Mesenchymal stem cell (in vitro differentiated cells and primary cell): ENCODE results near the gene DACT2.
A peak's percentile ranks its signal among the peaks of the same experiment; 100 is the strongest.

Source experiments
- DNase-seq: peaks from one replicate; pipeline ENCODE4 v3.0.0-alpha.2; 2013
- H2AFZ ChIP-seq: one replicate; pipeline ENCODE4 v1.6.1; 2013; ENCODE audit warnings: low read depth, mild to moderate bottlenecking, control low read depth, inconsistent platforms, low read length, moderate library complexity
- H2AK5ac ChIP-seq: 2 replicates; pipeline ENCODE4 v1.6.1; 2013; ENCODE audit warnings: low read length, moderate library complexity, mild to moderate bottlenecking, inconsistent platforms; ENCODE audit not compliant: severe bottlenecking
- H2BK120ac ChIP-seq: one replicate; pipeline ENCODE4 v1.6.1; 2013; ENCODE audit warnings: low read depth, mild to moderate bottlenecking, inconsistent platforms, low read length, moderate library complexity
- H2BK12ac ChIP-seq, 2 experiments: one replicate each; pipeline ENCODE4 v1.6.1; 2013; ENCODE audit warnings: inconsistent platforms in 2 of 2, low read length in 2 of 2, mild to moderate bottlenecking in 2 of 2, moderate library complexity in 2 of 2, control low read depth in 1 of 2
- H2BK15ac ChIP-seq: one replicate; pipeline ENCODE4 v1.6.1; 2013; ENCODE audit warnings: mild to moderate bottlenecking, low read depth, inconsistent platforms; ENCODE audit not compliant: poor library complexity, severe bottlenecking
- H2BK5ac ChIP-seq: 2 replicates; pipeline ENCODE4 v1.6.1; 2013; ENCODE audit warnings: low read depth, mild to moderate bottlenecking, low read length, control low read depth, inconsistent platforms; ENCODE audit not compliant: poor library complexity, severe bottlenecking
- H3K14ac ChIP-seq, 2 experiments: one replicate each; pipeline ENCODE4 v1.6.1; 2013; ENCODE audit warnings: inconsistent platforms in 2 of 2, low read length in 2 of 2, control low read depth in 1 of 2, mild to moderate bottlenecking in 1 of 2, moderate library complexity in 1 of 2
- H3K18ac ChIP-seq, 2 experiments: one replicate each; pipeline ENCODE4 v1.6.1; 2013; ENCODE audit warnings: inconsistent platforms in 2 of 2, low read length in 2 of 2, control low read depth in 1 of 2, low read depth in 1 of 2, mild to moderate bottlenecking in 1 of 2
- H3K23ac ChIP-seq, 2 experiments: one replicate each; pipeline ENCODE4 v1.6.1; 2013; ENCODE audit warnings: inconsistent platforms in 2 of 2, low read length in 2 of 2, mild to moderate bottlenecking in 2 of 2, moderate library complexity in 2 of 2, control low read depth in 1 of 2
- H3K27ac ChIP-seq: 2 replicates; pipeline ENCODE4 v1.5.1; 2013; ENCODE audit warnings: mild to moderate bottlenecking, moderate library complexity, low read length, control low read depth, inconsistent platforms; ENCODE audit not compliant: poor library complexity, severe bottlenecking
- H3K27me3 ChIP-seq, 2 experiments: 2 replicates each; pipeline versions ENCODE4 v1.6.1 to v1.7.0; 2013; ENCODE audit warnings: low read length in 2 of 2, mild to moderate bottlenecking in 2 of 2, moderate library complexity in 2 of 2, control low read depth in 1 of 2, inconsistent platforms in 1 of 2; ENCODE audit not compliant: control insufficient read depth in 1 of 2, insufficient read depth in 1 of 2
- H3K36me3 ChIP-seq, 2 experiments: 2 replicates each; pipeline versions ENCODE4 v1.6.1 to v1.7.0; 2013; ENCODE audit warnings: low read length in 2 of 2, control low read depth in 1 of 2, inconsistent platforms in 1 of 2, low read depth in 1 of 2, mild to moderate bottlenecking in 1 of 2; ENCODE audit not compliant: insufficient read depth in 2 of 2, control insufficient read depth in 1 of 2
- H3K4ac ChIP-seq, 2 experiments: one replicate each; pipeline ENCODE4 v1.6.1; 2013; ENCODE audit warnings: inconsistent platforms in 2 of 2, low read length in 2 of 2, mild to moderate bottlenecking in 2 of 2, moderate library complexity in 2 of 2, control low read depth in 1 of 2, low read depth in 1 of 2
- H3K4me1 ChIP-seq: 2 replicates; pipeline ENCODE4 v1.6.1; 2013; ENCODE audit warnings: low read depth, low read length, control low read depth; ENCODE audit not compliant: control insufficient read depth, insufficient read depth
- H3K4me2 ChIP-seq: 2 replicates; pipeline ENCODE4 v1.6.1; 2013; ENCODE audit warnings: low read length, mild to moderate bottlenecking, inconsistent platforms; ENCODE audit not compliant: poor library complexity, severe bottlenecking
- H3K4me3 ChIP-seq, 2 experiments: 2 replicates each; pipeline versions ENCODE4 v1.5.1 to v1.7.0; 2013; ENCODE audit warnings: low read length in 2 of 2, mild to moderate bottlenecking in 2 of 2, control low read depth in 1 of 2, low read depth in 1 of 2; ENCODE audit not compliant: insufficient read depth in 1 of 2
- H3K79me1 ChIP-seq: replicated peaks from 2 replicates; pipeline ENCODE4 v1.6.1; 2013; ENCODE audit warnings: mild to moderate bottlenecking, control low read depth, low read length, inconsistent platforms; ENCODE audit not compliant: poor library complexity, severe bottlenecking
- H3K9ac ChIP-seq: 2 replicates; pipeline ENCODE4 v1.7.0; 2013; ENCODE audit warnings: mild to moderate bottlenecking, low read length, moderate library complexity
- H3K9me3 ChIP-seq: 2 replicates; pipeline ENCODE4 v1.7.0; 2013; ENCODE audit warnings: mild to moderate bottlenecking, low read length; ENCODE audit not compliant: control insufficient read depth
- H4K8ac ChIP-seq: one replicate; pipeline ENCODE4 v1.6.1; 2013; ENCODE audit warnings: inconsistent platforms, mild to moderate bottlenecking, low read length, moderate library complexity
- H4K91ac ChIP-seq: one replicate; pipeline ENCODE4 v1.6.1; 2013; ENCODE audit warnings: mild to moderate bottlenecking, low read length, inconsistent platforms
- WGBS: methylation state at CpG from one replicate; pipeline ENCODE4 v1.1.7; 2013; ENCODE audit warnings: mixed read lengths; 5-methylcytosine and 5-hydroxymethylcytosine counted together

DACT2 gene

DNA sequence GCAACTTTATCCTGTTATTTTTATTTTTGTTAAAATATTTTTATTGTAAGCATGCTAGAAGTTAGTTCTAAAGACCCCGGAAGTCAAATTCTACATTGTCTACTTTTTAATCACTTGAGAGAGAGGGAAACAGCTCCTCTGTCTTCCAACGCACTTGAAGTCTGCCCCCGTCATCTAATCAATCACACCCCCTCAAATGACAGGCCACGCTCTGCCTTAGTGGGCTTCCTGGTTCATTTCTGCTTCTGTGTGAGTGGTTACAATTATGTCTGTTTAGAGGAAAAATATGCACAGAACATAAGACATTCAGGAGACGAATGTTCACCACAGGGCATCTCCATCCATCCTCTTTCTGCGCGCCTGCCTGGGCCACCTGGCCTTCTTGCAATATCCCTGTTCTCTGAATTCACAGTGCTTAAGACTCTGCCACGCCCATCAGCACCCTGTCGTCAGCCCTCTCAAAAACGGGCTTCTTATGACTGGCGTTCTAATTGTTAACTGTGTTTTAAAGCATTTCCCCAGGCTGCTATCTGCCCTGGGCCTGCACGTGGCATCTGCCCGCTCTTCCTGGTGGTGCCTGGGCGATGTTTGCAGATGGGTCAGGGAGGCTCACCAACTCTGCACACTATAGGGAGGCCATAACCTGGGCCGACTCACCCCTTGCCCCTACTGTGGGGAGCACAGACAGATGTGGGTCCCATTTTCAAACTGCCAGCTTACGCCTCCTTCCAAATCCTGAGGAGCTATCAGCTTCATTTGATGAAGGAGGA, 15.4 kb downstream of the DACT2 start:
- peak overlapping the region in 1 of 2 experiments; percentile 26 for H3K14ac ChIP-seq
- H3K9ac ChIP-seq: no peak overlapping the region
- H3K27me3 ChIP-seq: peaks cover 0 to 7% of the 10 kb centered on the region in 2 experiments
- no peak overlapping the region for H2AFZ ChIP-seq
- WGBS: 92% methylated on average over 13 of the region's 16 CpGs
- no peak overlapping the region for H4K91ac ChIP-seq
- H2BK15ac ChIP-seq: no peak overlapping the region
- no peak overlapping the region for H2BK5ac ChIP-seq
- H2BK120ac ChIP-seq: no peak overlapping the region
- no peak for DNase-seq
- H3K4me3 ChIP-seq: no peak overlapping the region
- no peak overlapping the region for H3K4ac ChIP-seq
- H2BK12ac ChIP-seq: no peak overlapping the region
- H3K23ac ChIP-seq: no peak overlapping the region
- peaks cover 33% of the 10 kb centered on the region for H3K4me1 ChIP-seq
- H3K18ac ChIP-seq: no peak overlapping the region
- no peaks in the 10 kb centered on the region for H3K9me3 ChIP-seq
- H3K27ac ChIP-seq: no peak overlapping the region
- H3K36me3 ChIP-seq: peaks cover 0 to 8% of the 10 kb centered on the region in 2 experiments
- no peak overlapping the region for H4K8ac ChIP-seq
- no peak overlapping the region for H3K4me2 ChIP-seq
- H2AK5ac ChIP-seq: peak overlapping the region; percentile 57
- peaks cover 2% of the 10 kb centered on the region for H3K79me1 ChIP-seq

DNA sequence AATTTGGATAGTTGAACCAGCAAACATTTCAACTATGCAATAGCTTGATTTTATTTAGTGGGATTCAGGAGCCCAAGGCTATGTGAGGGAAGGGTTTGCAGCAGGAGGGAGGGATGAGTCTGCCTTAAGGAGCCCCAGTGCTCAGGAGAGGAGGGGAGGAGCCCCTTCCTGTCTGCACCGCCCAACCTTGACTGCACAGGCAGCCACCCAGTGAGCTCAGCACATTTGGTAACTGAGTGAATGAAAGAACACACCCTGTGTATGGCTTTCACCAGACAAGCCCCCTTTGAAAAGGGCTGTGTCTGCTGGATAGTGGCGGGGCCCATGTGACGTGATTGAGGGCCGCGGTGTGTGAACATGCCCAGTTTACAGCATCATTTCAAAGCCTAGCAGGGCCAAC, 17.0 kb downstream of the DACT2 start:
- Histone ChIP-seq H2BK15ac (no peak overlapping the region), H2AK5ac (no peak overlapping the region), H2BK120ac (no peak overlapping the region), H3K4ac (no peak overlapping the region), H3K23ac (no peak overlapping the region), H3K18ac (no peak overlapping the region), H3K14ac (no peak overlapping the region), H3K27me3 (peaks cover 0 to 14% of the 10 kb centered on the region in 2 experiments), H2BK5ac (no peak overlapping the region), H3K79me1 (peaks cover 2% of the 10 kb centered on the region), H4K8ac (no peak overlapping the region), H3K9ac (no peak overlapping the region), H3K27ac (peak overlapping the region; percentile 81), H3K36me3 (peaks cover 0 to 7% of the 10 kb centered on the region in 2 experiments), H3K4me3 (no peak overlapping the region), H3K4me1 (peaks cover 33% of the 10 kb centered on the region), H3K4me2 (peak overlapping the region; percentile 44), H2AFZ (no peak overlapping the region), H4K91ac (no peak overlapping the region), H2BK12ac (no peak overlapping the region), H3K9me3 (no peaks in the 10 kb centered on the region)
- DNase-seq: no peak
- 70% methylated on average over 4 of the region's 5 CpGs for WGBS

DNA sequence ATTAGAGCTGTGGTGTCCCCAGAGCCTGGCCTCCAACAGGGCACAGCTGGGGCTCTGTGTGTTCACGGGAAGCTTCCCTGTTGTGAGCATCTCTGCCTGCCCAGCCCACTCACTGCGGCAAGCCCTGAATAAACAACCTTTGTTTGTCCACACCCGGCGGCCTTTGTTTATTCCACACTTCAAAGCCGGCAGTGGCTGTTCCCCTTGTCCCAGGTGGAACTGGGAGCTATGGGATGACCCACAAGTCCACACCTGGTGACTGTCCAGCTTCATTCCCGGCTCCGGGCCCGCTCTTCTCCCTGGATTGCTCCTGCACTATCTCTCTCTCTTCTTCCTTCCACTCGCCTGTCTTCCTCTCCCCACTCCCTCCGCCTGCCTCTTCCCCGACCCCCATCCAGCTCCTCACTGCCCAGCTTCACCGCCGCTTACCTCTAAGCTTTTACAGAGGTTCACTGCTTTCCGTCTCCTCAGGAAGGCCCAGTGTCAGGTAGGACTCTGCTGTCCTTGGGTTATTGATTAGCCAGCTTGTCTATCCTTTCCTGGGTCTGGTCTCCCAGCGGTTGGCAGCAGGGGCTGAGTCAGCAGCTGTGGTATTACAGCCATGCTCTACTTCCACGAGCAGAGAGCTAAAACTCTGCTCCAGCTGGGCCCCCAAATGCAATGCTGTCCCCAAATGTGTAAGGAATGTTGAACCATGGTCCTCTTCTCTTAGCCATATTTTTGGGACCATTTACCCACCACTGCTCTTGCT, 17.8 kb downstream of the DACT2 start:
- Histone ChIP-seq H4K91ac (no peak overlapping the region), H3K4me2 (peak overlapping the region; percentile 70), H3K4ac (no peak overlapping the region), H2BK120ac (no peak overlapping the region), H3K4me1 (peaks cover 33% of the 10 kb centered on the region), H3K27me3 (peaks cover 0 to 19% of the 10 kb centered on the region in 2 experiments), H3K18ac (no peak overlapping the region), H3K9ac (no peak overlapping the region), H3K14ac (no peak overlapping the region), H3K79me1 (peaks cover 2% of the 10 kb centered on the region), H3K23ac (no peak overlapping the region), H3K9me3 (no peaks in the 10 kb centered on the region), H3K27ac (peak overlapping the region; percentile 81), H2BK5ac (peak overlapping the region; percentile 31), H2AK5ac (peak overlapping the region; percentile 18), H2BK12ac (no peak overlapping the region), H3K4me3 (peak overlapping the region in 1 of 2 experiments; percentile 22), H2AFZ (no peak overlapping the region), H3K36me3 (peaks cover 0 to 3% of the 10 kb centered on the region in 2 experiments), H4K8ac (no peak overlapping the region), H2BK15ac (no peak overlapping the region)
- WGBS: 24% methylated on average over 16 of the region's 16 CpGs
- DNase-seq: no peak

DNA sequence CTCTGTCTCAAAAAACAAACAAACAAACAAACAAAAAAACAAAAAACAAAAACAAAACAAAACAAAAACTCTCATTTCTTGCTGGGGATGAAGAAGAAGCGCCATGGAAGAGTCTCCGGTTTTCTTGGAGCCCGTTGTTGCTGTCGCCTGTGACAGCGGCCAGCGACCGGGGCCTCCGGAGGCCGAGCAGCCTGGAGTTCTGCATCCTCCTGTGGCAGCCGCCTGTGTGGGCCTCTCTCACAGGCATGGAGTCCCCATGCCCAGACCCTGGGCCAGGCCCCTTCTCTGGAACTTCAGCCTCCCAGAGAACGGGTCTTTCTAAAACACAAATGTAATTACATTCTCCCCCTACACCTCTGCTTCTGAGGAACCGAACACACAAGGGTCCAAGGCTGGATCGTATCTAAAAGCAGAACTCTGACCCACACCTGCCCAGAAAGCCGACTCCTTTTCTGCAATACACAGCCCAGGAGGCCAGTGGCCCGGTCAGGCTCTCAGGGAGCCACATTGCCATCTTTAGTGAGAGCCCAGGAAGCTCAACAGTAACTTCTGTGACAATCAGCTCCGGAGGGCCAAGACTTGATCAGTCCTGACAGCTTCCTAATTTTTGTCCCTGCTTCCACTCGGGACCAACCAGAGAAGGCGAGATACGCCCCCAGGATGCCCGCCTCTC, 18.5 kb downstream of the DACT2 start:
- 73% methylated on average over 20 of the region's 20 CpGs for WGBS
- Histone ChIP-seq H2BK5ac (no peak overlapping the region), H3K27me3 (peaks cover 0 to 19% of the 10 kb centered on the region in 2 experiments), H2AK5ac (peak overlapping the region; percentile 18), H2BK120ac (no peak overlapping the region), H4K8ac (no peak overlapping the region), H2AFZ (no peak overlapping the region), H3K4me3 (no peak overlapping the region), H4K91ac (no peak overlapping the region), H3K9me3 (no peaks in the 10 kb centered on the region), H3K27ac (peak overlapping the region; percentile 81), H3K4me2 (peak overlapping the region; percentile 70), H3K9ac (no peak overlapping the region), H3K4ac (no peak overlapping the region), H3K4me1 (peaks cover 33% of the 10 kb centered on the region), H3K14ac (no peak overlapping the region), H3K18ac (no peak overlapping the region), H3K23ac (no peak overlapping the region), H2BK15ac (no peak overlapping the region), H3K36me3 (peaks cover 0 to 3% of the 10 kb centered on the region in 2 experiments), H3K79me1 (peaks cover 2% of the 10 kb centered on the region), H2BK12ac (no peak overlapping the region)
- DNase-seq: no peak
